Testis (tissue), 3 donors: Measurements from ENCODE around the gene RNF223. TPM values are rescaled to one million over a fixed set of nuclear protein-coding genes. Genes with fewer than 3 reads are reported as not detected.
"Not testable (repeated sequence)": the region's sequence is repeated elsewhere in the genome, so short reads cannot be mapped to it uniquely, and the experiment has no call there.

Experiments
- DNase-seq: peaks from one replicate; pipeline ENCODE4 v3.0.0-alpha.2; 2019
- H3K27ac ChIP-seq, 2 donors: fragments of 200-600 bp; sonication (generic); one replicate each; pipeline ENCODE4 v1.5.1; 2019
- H3K27me3 ChIP-seq: fragments of 200-600 bp; sonication (generic); one replicate; pipeline ENCODE4 v1.5.1; 2019
- H3K36me3 ChIP-seq: fragments of 200-600 bp; sonication (generic); one replicate; pipeline ENCODE4 v1.5.1; 2017; ENCODE audit warnings: low read depth; ENCODE audit errors: missing control alignments
- H3K4me1 ChIP-seq: fragments of 200-600 bp; sonication (generic); one replicate; pipeline ENCODE4 v1.5.1; 2019
- H3K4me3 ChIP-seq, 2 donors: fragments of 200-600 bp; sonication (generic); one replicate each; pipeline ENCODE4 v1.5.1; 2017 to 2019
- H3K9me3 ChIP-seq: fragments of 200-600 bp; sonication (generic); one replicate; pipeline ENCODE4 v1.5.1; 2017
- POLR2A ChIP-seq: fragments of 450-650 bp; IDR thresholded peaks from one replicate; pipeline ENCODE4 v1.6.1; 2017; ENCODE audit warnings: antibody characterized with exemption, mild to moderate bottlenecking, moderate library complexity
- WGBS, 2 donors: methylation state at CpG; one replicate each; pipeline ENCODE4 v1.1.5; 2018; 5-methylcytosine and 5-hydroxymethylcytosine counted together
- intact Hi-C: fragments of 100-400 bp; cut with DNase I; formaldehyde crosslinking; loops from one replicate; pipeline ENCODE4 v1.15.1; 2023; ENCODE audit warnings: low total_unique reads
- polyA plus RNA-seq: library from polyadenylated mRNA; stranded (reverse); fragments of 350-450 nt; fragmentation: Illumina TruSeq; extraction: RNeasy Lipid Tissue Mini Kit (QIAGEN cat#74804); gene quantifications from one replicate; pipeline ENCODE4 v1.2.3, GENCODE V29; 2014; ENCODE audit warnings: low read depth, low replicate concordance; ENCODE audit not compliant: insufficient read depth
- total RNA-seq, 2 donors: library from RNA; depleted of rRNA; stranded (reverse); fragments of >200 nt; gene quantifications; one replicate each; pipeline ENCODE4 v1.2.3, GENCODE V29; 2016
- TF ChIP-seq, protein P1 (sequence below), 3 experiments: fragments of 450-650 bp in 2 of 3; fragments of 200-600 bp in 1 of 3; sonication (generic) in 1 of 3; IDR thresholded peaks; one replicate each; pipeline ENCODE4 v1.5.1; 2016 to 2019; ENCODE audit warnings: antibody characterized with exemption in 3 of 3, mild to moderate bottlenecking in 2 of 3, moderate library complexity in 1 of 3

Gene RNF223
- total and polyA plus RNA-seq, 3 donors from 2014 or later = 0.19 to 0.31 TPM; not detected in 1

DNA sequence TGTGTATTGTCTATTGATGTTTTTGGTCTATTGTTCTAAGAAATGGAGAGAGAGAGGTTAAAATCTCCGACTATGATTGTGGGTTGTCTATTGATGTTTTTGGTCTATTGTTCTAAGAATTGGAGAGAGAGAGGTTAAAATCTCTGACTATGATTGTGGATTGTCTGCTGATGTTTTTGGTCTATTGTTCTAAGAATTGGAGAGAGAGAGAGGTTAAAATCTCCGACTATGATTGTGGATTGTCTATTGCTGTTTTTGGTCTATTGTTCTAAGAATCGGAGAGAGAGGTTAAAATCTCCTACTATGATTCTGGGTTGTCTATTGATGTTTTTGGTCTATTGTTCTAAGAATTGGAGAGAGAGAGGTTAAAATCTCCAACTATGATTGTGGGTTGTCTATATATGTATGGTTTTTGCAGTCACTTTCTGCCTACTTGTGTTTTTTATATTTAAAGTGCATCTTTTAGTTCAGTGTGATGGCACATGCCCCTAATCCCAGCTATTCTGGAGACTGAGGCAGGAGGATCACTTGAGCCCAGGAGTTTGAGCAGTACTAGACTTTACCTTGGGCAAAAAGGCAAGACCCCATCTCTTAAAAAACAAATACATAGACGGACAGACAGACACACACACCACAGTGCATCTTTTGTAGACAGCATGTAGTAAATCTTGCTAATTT, 25.5 kb upstream of the RNF223 start:
- Histone ChIP-seq H3K4me1 (no peaks in the 10 kb centered on the region), H3K27me3 (no peaks in the 10 kb centered on the region), H3K27ac (no peak overlapping the region), H3K4me3 (no peak overlapping the region), H3K36me3 (no peaks in the 10 kb centered on the region), H3K9me3 (no peaks in the 10 kb centered on the region)
- intact Hi-C loops = no loop called here
- TF ChIP-seq POLR2A = no peak
- TF ChIP-seq, protein P1, sequence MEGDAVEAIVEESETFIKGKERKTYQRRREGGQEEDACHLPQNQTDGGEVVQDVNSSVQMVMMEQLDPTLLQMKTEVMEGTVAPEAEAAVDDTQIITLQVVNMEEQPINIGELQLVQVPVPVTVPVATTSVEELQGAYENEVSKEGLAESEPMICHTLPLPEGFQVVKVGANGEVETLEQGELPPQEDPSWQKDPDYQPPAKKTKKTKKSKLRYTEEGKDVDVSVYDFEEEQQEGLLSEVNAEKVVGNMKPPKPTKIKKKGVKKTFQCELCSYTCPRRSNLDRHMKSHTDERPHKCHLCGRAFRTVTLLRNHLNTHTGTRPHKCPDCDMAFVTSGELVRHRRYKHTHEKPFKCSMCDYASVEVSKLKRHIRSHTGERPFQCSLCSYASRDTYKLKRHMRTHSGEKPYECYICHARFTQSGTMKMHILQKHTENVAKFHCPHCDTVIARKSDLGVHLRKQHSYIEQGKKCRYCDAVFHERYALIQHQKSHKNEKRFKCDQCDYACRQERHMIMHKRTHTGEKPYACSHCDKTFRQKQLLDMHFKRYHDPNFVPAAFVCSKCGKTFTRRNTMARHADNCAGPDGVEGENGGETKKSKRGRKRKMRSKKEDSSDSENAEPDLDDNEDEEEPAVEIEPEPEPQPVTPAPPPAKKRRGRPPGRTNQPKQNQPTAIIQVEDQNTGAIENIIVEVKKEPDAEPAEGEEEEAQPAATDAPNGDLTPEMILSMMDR (IDR thresholded peaks at IDR 0.05) = no peak
- 77 to 88% methylated on average over 4 of the region's 4 CpGs for WGBS, 2 donors
- DNase-seq = no peak

DNA sequence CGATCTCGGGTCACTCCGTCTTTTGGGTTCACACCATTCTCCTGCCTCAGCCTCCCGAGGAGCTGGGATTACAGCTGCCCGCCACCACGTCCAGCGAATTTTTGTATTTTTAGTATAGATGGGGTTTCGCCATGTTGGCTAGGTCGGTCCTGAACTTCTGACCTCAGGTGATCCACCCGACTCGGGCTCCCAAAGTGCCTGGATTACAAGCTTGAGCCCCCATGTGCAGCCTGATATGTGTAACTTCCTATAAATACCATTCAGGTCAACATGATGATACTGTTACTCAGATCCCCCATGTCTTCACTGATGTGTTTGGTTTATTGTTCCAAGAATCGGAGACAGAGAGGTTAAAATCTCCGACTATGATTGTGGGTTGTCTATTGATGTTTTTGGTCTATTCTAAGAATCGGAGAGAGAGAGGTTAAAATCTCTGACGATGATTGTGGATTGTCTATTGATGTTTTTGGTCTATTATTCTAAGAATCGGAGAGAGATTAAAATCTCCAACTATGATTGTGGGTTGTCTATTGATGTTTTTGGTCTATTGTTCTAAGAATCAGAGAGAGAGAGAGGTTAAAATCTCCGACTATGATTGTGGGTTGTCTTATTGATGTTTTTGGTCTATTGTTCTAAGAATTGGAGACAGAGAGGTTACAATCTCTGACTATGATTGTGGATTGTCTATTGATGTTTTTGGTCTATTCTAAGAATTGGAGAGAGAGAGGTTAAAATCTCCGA, 24.7 kb upstream of the RNF223 start:
- H3K4me1 ChIP-seq = no peaks in the 10 kb centered on the region
- TF ChIP-seq POLR2A = no peak
- H3K9me3 ChIP-seq = no peaks in the 10 kb centered on the region
- DNase-seq = no peak
- no peaks in the 10 kb centered on the region for H3K36me3 ChIP-seq
- H3K27ac ChIP-seq = no peak overlapping the region
- WGBS, 2 donors = 85 to 93% methylated on average over 18 of the region's 18 CpGs
- H3K4me3 ChIP-seq = no peak overlapping the region
- intact Hi-C loops = no loop called here
- no peaks in the 10 kb centered on the region for H3K27me3 ChIP-seq

DNA sequence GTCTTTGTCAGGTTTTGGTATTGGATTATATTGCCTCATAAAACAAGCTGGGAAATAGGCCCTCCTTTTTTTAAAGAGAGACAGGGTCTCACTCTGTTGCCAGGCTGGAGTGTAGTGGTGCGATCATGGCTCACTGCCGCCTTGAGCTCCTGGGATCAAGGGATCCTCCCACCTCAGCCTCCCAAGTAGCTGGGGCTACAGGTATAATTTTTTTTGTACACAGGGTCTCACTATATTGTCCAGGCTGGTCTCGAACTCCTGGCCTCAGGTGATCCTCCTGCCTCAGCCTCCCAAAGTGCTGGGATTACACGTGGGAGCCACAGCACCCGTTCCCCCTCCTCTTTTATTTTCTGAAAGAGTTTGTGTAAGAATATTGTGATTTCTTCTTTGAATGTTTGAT, 22.0 kb upstream of the RNF223 start:
- H3K4me3 ChIP-seq, H3K27ac ChIP-seq, H3K36me3 ChIP-seq, H3K27me3 ChIP-seq, H3K9me3 ChIP-seq, H3K4me1 ChIP-seq, intact Hi-C loops, DNase-seq: not testable (repeated sequence)
- WGBS, 2 donors = 92 to 96% methylated on average over 5 of the region's 5 CpGs

DNA sequence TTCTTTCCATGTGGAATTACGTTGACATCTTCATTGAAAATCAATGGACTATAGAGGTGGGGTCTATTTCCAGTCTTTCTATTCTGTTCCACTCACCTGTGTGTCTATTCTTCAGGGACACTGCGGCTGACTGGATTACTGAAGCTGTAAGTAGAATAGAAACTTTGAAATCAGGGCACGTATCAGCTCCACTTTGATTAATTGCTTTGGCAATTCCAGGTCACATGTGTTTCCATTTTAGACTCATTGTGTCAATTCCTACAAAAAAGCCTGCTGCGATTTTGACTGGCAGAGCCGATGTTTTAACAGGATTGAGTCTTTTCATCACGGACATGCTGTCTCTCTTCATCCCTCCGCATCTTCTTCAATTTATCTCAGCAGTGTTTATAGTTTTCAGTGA, 20.9 kb upstream of the RNF223 start:
- TF ChIP-seq, protein P1 (IDR thresholded peaks at IDR 0.05) = no peak
- TF ChIP-seq POLR2A = no peak
- Histone ChIP-seq H3K4me1 (no peaks in the 10 kb centered on the region), H3K36me3 (no peaks in the 10 kb centered on the region), H3K9me3 (no peaks in the 10 kb centered on the region), H3K27ac (no peak overlapping the region), H3K4me3 (no peak overlapping the region), H3K27me3 (no peaks in the 10 kb centered on the region)
- DNase-seq = no peak
- 91 to 93% methylated on average over 7 of the region's 7 CpGs for WGBS, 2 donors
- intact Hi-C loops = no loop called here

DNA sequence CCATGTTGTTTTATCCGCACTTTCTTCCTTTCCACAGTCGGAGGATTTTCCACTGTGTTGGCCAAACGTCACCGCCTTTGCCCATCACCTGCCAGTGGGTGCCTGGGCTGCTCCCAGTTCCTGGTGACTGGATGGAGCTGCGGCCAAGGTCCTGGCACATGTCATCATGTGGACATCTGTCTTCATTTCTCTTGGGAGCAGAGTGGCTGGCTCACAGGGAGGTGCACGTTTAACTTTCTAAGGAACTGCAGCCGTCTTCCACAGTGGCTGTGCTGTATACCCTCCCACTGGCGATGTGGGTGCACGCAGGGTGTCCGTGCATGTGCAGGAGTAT, 19.5 kb upstream of the RNF223 start:
- no peak for TF ChIP-seq POLR2A
- TF ChIP-seq, protein P1 (IDR thresholded peaks at IDR 0.05) = no peak
- no peaks in the 10 kb centered on the region for H3K27me3 ChIP-seq
- H3K36me3 ChIP-seq = no peaks in the 10 kb centered on the region
- no peak overlapping the region for H3K27ac ChIP-seq
- intact Hi-C loops = no loop called here
- WGBS, 2 donors = 90 to 93% methylated on average over 9 to 10 of the region's 10 CpGs
- no peaks in the 10 kb centered on the region for H3K4me1 ChIP-seq
- no peak for DNase-seq
- no peak overlapping the region for H3K4me3 ChIP-seq
- no peaks in the 10 kb centered on the region for H3K9me3 ChIP-seq
